IMR-90 (cell line): Measurements from ENCODE around the gene MTMR6.

Source experiments
- CEBPB ChIP-seq: IDR thresholded peaks from 2 replicates; pipeline ENCODE4 v1.6.1; 2012; ENCODE audit warnings: low read depth, low read length, improper control_type of control experiment
- FOS ChIP-seq: fragments of 150-350 bp; IDR thresholded peaks from 2 replicates; pipeline ENCODE4 v1.6.1; 2016; ENCODE audit warnings: low read depth, low read length
- MAFK ChIP-seq: IDR thresholded peaks from 2 replicates; pipeline ENCODE4 v1.6.1; 2012; ENCODE audit warnings: low read depth, low read length, improper control_type of control experiment
- MAZ ChIP-seq: IDR thresholded peaks from 2 replicates; pipeline ENCODE4 v1.6.1; 2012; ENCODE audit warnings: low read depth, mild to moderate bottlenecking, low read length, improper control_type of control experiment, moderate library complexity, borderline replicate concordance
- MXI1 ChIP-seq: IDR thresholded peaks from 2 replicates; pipeline ENCODE4 v1.6.1; 2012; ENCODE audit warnings: low read depth, mild to moderate bottlenecking, low read length, moderate library complexity, borderline replicate concordance
- NFE2L2 ChIP-seq: fragments of 150-350 bp; IDR thresholded peaks from 2 replicates; pipeline ENCODE4 v1.6.1; 2016; ENCODE audit warnings: low read depth, mild to moderate bottlenecking, low read length
- POLR2A ChIP-seq: IDR thresholded peaks from 2 replicates; pipeline ENCODE4 v1.6.1; 2012; ENCODE audit warnings: mild to moderate bottlenecking, low read depth, low read length
- RAD21 ChIP-seq: IDR thresholded peaks from 2 replicates; pipeline ENCODE4 v1.6.1; 2012; ENCODE audit warnings: low read length, improper control_type of control experiment
- RFX5 ChIP-seq: IDR thresholded peaks from 2 replicates; pipeline ENCODE4 v1.8.0; 2012; ENCODE audit warnings: low read depth, mild to moderate bottlenecking, low read length, moderate library complexity
- SMC3 ChIP-seq: fragments of 150-350 bp; IDR thresholded peaks from 2 replicates; pipeline ENCODE4 v1.6.1; 2016; ENCODE audit warnings: low read depth, mild to moderate bottlenecking, antibody characterized with exemption, low read length, moderate library complexity
- TF ChIP-seq, protein P1 (sequence below): conservative IDR thresholded peaks from 2 replicates; pipeline ENCODE4 v1.5.1; 2012; ENCODE audit warnings: mild to moderate bottlenecking, low read depth, low read length, improper control_type of control experiment
- TF ChIP-seq, protein P2 (sequence below): fragments of 150-350 bp; IDR thresholded peaks from 2 replicates; pipeline ENCODE4 v1.6.1; 2017; ENCODE audit warnings: mild to moderate bottlenecking, antibody characterized with exemption, low read length, low read depth

DNA sequence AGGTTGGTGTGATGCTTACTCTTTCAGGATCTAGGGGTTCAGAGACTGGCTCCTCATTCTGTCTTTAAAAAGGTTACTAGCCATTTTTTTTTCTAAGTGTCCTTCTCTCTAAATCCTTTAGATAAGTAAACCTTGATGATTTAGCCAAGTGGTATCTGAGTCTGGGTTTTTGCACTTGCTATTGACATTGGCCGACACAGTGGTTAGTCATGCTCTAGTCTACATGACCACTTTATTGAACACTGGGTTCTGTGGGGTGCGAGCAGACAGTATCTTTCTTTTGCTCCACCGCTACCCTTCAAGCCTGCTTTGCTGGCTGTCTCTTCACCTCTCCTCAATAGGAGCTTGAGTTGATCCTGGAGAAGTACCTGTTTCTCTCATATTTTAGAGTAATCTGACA, 7.9 kb upstream of the MTMR6 start:
- TF ChIP-seq POLR2A (no peak), RFX5 (no peak), FOS (no peak), MAZ (no peak), RAD21 (no peak), CEBPB (no peak), NFE2L2 (no peak), SMC3 (no peak), MAFK (no peak), MXI1 (no peak)
- TF ChIP-seq, protein P1, sequence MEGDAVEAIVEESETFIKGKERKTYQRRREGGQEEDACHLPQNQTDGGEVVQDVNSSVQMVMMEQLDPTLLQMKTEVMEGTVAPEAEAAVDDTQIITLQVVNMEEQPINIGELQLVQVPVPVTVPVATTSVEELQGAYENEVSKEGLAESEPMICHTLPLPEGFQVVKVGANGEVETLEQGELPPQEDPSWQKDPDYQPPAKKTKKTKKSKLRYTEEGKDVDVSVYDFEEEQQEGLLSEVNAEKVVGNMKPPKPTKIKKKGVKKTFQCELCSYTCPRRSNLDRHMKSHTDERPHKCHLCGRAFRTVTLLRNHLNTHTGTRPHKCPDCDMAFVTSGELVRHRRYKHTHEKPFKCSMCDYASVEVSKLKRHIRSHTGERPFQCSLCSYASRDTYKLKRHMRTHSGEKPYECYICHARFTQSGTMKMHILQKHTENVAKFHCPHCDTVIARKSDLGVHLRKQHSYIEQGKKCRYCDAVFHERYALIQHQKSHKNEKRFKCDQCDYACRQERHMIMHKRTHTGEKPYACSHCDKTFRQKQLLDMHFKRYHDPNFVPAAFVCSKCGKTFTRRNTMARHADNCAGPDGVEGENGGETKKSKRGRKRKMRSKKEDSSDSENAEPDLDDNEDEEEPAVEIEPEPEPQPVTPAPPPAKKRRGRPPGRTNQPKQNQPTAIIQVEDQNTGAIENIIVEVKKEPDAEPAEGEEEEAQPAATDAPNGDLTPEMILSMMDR, result no peak
- TF ChIP-seq, protein P2, sequence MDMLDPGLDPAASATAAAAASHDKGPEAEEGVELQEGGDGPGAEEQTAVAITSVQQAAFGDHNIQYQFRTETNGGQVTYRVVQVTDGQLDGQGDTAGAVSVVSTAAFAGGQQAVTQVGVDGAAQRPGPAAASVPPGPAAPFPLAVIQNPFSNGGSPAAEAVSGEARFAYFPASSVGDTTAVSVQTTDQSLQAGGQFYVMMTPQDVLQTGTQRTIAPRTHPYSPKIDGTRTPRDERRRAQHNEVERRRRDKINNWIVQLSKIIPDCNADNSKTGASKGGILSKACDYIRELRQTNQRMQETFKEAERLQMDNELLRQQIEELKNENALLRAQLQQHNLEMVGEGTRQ, result no peak
